ENCODE measurements around the gene ZNF823.
"Not testable (repeated sequence)": the region's sequence is repeated elsewhere in the genome, so short reads cannot be mapped to it uniquely, and the experiment has no call there.

The ZNF823 gene

DNA sequence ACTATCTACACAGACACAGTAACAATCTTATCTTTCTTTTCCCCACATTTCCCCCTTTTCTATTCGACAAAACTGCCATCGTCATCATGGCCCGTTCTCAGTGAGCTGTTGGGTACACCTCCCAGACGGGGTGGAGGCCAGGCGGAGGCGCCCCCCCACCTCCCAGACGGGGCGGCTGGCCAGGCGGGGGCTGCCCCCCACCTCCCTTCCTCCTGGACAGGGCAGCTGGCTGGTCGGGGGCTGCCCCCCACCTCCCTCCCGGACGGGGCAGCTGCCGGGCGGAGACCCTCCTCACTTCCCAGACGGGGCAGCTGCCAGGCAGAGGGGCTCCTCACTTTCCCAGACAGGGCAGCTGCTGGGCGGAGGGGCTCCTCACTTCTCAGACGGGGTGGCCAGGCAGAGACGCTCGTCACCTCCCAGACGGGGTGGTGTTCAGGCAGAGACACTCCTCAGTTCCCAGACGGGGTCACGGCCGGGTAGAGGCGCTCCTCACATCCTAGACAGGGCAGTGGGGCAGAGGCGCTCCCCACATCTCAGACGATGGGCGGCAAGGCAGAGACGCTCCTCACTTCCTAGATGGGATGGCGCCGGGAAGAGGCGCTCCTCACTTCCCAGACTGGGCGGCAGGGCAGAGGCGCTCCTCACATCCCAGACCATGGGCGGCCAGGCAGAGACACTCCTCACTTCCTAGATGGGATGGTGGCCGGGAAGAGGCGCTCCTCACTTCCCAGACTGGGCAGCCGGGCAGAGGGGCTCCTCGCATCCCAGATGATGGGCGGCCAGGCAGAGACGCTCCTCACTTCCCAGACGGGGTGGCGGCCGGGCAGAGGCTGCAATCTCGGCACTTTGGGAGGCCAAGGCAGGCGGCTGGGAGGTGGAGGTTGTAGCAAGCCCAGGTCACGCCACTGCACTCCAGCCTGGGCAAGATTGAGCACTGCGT, 61.8 kb downstream of the ZNF823 start:
- not testable (repeated sequence) for FAIRE-seq

DNA sequence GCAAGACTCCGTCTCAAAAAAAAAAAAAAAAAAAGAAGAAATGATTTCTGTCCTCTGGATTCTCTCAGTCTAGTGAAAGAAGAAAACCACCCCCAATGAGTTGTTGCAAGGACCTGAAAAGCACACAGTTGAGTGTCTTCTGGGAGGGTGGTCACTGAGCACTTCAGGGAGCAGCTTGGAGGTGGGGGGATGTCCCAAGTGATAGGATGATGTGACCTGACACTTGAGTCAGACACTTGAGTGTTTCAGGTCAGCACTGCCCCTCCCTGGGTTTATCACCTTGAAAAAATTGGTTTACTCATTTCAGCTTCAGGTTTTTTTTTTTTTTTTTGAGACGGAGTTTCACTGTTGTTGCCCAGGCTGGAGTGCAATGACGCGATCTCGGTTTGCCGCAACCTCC, 63.2 kb downstream of the ZNF823 start:
- no peak for FAIRE-seq

- no peak for FAIRE-seq
These were observed 64.7 kb downstream of the ZNF823 start for GRCh38 chr19:11674067-11674492.

DNA sequence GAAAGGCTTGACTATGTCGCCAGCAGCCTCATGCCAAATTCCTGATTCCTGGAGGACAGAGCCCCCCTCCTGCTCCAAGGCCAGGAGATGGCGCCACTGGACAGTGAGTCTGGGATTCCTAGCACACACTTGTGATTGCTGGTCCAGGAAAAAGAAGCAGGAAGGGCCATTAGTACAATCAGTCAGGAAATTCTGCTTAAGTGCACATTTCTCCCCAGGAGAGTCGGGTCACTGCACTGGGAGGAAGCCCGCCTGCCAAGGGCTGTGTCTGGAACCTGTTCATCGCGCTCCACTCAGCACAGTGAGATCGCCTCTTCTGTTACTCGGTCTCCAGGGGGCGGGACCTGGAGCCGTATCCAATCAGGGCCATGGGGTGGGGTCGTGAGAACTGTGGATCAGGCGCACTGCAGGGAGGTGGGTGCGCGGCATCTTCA, 65.1 kb downstream of the ZNF823 start:
- no peak for FAIRE-seq
